H1 (cell line): ENCODE results near the gene CENPO. TPM values are rescaled to one million over a fixed set of nuclear protein-coding genes. Genes with fewer than 3 reads are reported as not detected.

Experiments
- CEBPB ChIP-seq: IDR thresholded peaks from 2 replicates; pipeline ENCODE4 v1.6.1; 2012; ENCODE audit warnings: low read depth, low read length
- E2F6 ChIP-seq: IDR thresholded peaks from 2 replicates; pipeline ENCODE4 v1.6.1; 2012; ENCODE audit warnings: inconsistent platforms
- polyA plus RNA-seq, 7 experiments: library from polyadenylated mRNA; depleted of rRNA in 3 of 7; stranded (reverse) in 5 of 7; unstranded in 2 of 7; fragments of >200 nt in 5 of 7; fragments of 200-250 nt in 2 of 7; gene quantifications; 1 replicate in 5 of 7; 2 replicates in 1 of 7; 4 replicates in 1 of 7; pipeline versions ENCODE4 v1.2.1 to v1.2.3, GENCODE V29; 2011 to 2013; ENCODE audit warnings: missing spikeins in 2 of 7, mixed read lengths in 2 of 7
- total RNA-seq: library from RNA; stranded (reverse); fragmentation: NEBNext Ultra II Directional; extraction: Animal tissue kit (Norgen Biotek cat#: 25700); gene quantifications from 2 replicates; pipeline ENCODE4 v1.2.1, GENCODE V29; 2021

Gene CENPO
- total and polyA plus RNA-seq, 2 of the 8 experiments (the other 6 are each of a cell fraction or from before 2014, with no cell fraction given): 34.4 to 46.3 TPM

- TF ChIP-seq E2F6: no peak
- no peak for TF ChIP-seq CEBPB
- TF ChIP-seq, all 59 proteins: peak for 0
Measured at GRCh38 chr2:24852026-24852425, 58.8 kb downstream of the CENPO start (continued).
